ENCODE results near the gene MSGN1.

DNA sequence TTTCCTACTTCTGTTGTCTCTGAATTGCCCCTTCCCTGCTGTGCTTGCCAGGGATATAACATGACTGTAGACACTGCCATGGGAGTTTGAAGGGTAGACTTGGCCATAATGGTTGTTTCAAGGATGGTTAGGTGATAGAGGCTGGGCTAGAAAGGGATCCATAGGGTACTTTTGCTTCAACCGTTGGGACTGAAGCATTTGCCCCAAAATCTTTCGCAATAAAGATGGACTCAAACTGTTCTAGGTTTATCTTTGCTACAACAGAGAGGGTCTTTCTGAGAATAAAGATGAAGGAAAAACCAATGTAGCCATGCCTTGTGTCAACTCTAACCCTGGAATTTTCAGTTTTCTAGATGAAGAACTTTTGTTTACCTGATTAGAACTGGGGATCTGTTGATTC lies 27.2 kb downstream of the MSGN1 start:
- TF ChIP-seq CTCF (IDR thresholded peaks at IDR 0.05) (no peak), POLR2A (IDR thresholded peaks at IDR 0.05) (no peak)

All from testis (tissue), 2 donors.